ENCODE measurements around the gene SFT2D2.

The SFT2D2 gene

GRCh38 chr1:168266644-168267186, 40.9 kb downstream of the SFT2D2 start:
- no peak for DNase-seq (ENCODE audit: low read depth)

GRCh38 chr1:168271636-168272035, 45.8 kb downstream of the SFT2D2 start:
- no peak for DNase-seq (ENCODE audit: low read depth)

- no peak for DNase-seq (ENCODE audit: low read depth)
These were observed 47.8 kb downstream of the SFT2D2 start for GRCh38 chr1:168273575-168273974.

- no peak for DNase-seq (ENCODE audit: low read depth)
These were observed 53.4 kb downstream of the SFT2D2 start for GRCh38 chr1:168279253-168279652.

GRCh38 chr1:168280296-168280927, 54.6 kb downstream of the SFT2D2 start, which contains the start of gene TBX19:
TSS of gene TBX19 (plus strand) at chr1:168280877. CDS start at chr1:168281091, 214 bp downstream.
- no peak for DNase-seq (ENCODE audit: low read depth)

- no peak for DNase-seq (ENCODE audit: low read depth)
These were observed 56.0 kb downstream of the SFT2D2 start for GRCh38 chr1:168281603-168282325.

GRCh38 chr1:168285521-168285790, 59.7 kb downstream of the SFT2D2 start:
- no peak for DNase-seq (ENCODE audit: low read depth)

- DNase-seq (ENCODE audit: low read depth), result no peak
These were observed 60.4 kb downstream of the SFT2D2 start for GRCh38 chr1:168285971-168286927.

- DNase-seq (ENCODE audit: low read depth), result no peak
These were observed 61.4 kb downstream of the SFT2D2 start for GRCh38 chr1:168287237-168287664.

- no peak for DNase-seq (ENCODE audit: low read depth)
These were observed 62.7 kb downstream of the SFT2D2 start for GRCh38 chr1:168288311-168289052.

- DNase-seq (ENCODE audit: low read depth), result no peak
These were observed 65.5 kb downstream of the SFT2D2 start for GRCh38 chr1:168291222-168291837.

GRCh38 chr1:168293356-168293755, 67.6 kb downstream of the SFT2D2 start:
- DNase-seq (ENCODE audit: low read depth), result no peak

GRCh38 chr1:168295411-168296114, 69.8 kb downstream of the SFT2D2 start:
- DNase-seq (ENCODE audit: low read depth), result no peak

- no peak for DNase-seq (ENCODE audit: low read depth)
These were observed 71.4 kb downstream of the SFT2D2 start for GRCh38 chr1:168297019-168297730.

- no peak for DNase-seq (ENCODE audit: low read depth)
These were observed 72.6 kb downstream of the SFT2D2 start for GRCh38 chr1:168298446-168298845.

- no peak for DNase-seq (ENCODE audit: low read depth)
These were observed 74.8 kb downstream of the SFT2D2 start for GRCh38 chr1:168300626-168301025.

GRCh38 chr1:168301664-168302320, 76.0 kb downstream of the SFT2D2 start:
- no peak for DNase-seq (ENCODE audit: low read depth)
